ENCODE results near the gene PADI3.

Gene PADI3

DNA sequence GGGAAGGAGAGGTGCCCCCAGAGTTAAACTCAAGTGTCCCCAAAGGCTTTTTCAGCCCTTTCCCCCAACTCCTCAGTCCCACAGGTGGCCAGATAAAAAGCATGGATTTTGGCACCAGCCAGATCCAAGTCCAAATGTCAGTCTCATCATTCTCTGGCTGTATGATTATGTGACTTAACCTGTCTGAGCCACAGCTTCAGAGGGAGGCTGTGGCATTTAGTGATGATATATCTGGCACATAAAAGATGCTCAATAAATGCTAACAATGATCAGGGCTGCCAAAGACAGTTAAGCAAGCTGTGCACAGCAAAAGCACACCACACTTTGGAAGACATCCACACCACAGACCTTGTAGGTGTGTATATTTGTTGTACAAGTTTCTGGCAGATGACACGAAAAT lies 5.6 kb upstream of the PADI3 start:
- no peak for DNase-seq

DNA sequence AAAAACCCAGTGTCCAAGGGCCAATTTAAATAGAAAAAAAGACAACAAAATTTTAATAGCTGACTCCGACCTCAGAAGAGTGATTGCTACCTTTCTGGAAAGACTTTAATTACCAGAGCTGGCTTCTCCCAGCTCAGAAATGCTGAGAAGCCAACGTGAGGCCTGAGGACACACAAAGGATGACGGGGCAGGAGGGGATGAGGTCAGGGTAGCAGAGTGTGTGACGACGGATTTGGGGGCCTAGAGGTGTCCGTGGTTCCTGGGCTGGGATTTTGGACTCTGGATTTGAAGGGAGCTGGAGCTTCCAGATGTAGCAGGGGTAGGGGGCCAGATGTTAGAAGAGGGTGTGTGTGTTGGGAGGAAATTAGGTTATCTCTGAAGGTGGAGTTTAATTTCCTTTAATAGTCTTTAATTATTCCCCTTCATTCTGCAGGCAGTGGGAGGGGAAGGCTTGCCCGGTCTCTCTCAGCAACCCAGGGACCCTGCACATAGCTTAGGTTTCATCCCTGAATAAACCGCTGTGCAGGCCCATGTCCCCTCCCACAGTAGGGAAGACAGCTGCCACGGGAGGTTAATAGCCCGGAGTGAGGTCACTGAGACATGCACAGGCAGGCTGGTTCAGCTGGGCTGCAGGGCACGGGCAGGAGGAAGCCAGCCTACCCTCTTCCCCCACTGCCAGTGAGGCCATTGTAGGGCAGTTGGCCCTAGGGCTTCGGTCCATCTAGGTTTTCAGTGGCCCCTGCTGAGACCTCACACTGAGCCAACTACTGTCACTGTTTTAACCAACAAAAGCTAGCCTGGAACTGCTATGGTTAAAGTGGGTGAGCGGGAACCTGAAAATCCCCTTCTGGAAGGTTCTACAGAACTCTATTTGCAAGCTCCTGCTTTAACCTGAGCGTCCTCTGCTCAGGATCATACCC lies 3.8 kb upstream of the PADI3 start:
- DNase-seq: no peak

DNA sequence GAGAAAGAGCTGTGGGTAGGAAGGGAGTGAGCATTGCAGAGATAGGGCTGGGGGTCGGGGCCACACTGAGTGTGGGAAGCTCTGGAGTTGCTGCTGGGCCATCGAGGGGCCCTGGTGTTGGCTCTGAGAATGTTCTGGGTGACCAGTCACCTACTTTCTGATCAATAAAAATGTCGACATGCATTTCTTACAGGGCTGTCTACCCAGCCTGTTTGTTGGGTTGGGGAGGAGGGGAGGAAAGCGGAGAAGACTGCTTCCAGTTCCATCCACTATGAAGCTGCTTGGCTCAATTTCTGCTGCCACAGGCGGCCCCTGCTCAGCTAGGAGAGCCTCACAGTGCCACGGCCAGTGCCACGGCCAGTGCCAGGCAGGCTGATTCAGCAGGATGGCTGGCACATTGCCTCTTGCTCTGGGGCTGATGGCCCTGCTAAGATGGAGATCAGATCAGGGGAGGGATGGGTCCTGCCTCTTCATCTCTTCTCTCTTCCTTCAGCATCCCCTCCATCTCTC lies 3.0 kb upstream of the PADI3 start:
- no peak for DNase-seq

DNA sequence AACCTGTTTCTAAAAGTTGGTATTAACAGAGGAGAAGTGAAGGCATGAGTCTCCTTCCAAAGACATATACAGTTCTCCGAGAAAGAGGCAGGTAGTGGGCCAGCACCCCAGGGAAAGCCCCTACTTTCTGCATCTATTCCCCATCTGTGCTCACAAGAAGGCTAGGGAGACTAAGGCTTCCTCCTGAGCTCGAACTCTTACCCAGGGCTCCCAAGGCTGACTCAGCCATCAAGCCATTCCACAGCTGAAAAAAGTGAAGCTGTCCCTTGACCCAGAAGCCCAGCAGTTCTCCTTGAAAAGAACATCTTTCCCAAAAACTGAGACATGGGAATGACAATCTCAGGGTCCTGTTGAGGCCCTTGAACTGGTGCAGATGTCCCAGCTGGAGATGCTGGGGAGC lies 1.9 kb upstream of the PADI3 start:
- DNase-seq: no peak

DNA sequence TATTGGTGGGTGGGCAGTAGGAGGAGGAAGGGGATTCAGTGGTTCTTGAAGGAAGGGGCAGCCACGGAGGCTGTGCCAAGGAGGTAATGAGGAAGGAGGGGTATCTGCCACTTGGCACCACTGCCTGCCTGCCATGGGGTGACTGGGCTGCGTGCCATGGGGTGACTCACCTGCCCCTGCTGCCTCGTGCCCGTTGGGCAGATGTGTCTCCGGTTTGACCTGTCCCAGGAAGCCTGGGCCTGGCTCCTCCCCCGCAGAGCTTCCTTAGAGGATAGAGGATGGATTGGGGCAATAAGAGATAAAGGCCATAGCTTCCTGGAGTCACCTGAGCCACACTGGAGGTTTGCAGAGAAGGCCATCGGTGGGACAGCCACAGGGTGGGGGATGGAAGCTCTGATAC lies 1.7 kb downstream of the PADI3 start:
- no peak for DNase-seq

DNA sequence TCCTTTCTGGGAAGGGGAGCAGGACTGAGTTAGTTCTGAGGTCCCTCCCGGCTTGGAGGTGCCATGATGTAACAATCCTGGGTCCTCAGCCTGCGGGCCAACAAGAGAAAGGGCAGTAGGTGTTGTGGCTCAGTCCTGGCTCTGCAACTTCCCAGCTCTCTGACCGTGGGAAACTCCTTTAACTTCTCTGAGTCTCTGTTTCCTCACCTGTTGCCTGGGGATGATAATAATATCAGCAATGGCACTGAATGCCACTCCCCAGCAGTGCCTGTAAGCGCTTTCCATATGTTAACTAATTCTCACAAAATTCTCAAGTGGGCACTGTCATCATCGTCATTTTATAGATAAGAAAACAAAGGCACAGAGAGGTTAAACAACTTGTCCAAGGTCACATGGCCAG lies 2.3 kb downstream of the PADI3 start:
- DNase-seq: no peak

DNA sequence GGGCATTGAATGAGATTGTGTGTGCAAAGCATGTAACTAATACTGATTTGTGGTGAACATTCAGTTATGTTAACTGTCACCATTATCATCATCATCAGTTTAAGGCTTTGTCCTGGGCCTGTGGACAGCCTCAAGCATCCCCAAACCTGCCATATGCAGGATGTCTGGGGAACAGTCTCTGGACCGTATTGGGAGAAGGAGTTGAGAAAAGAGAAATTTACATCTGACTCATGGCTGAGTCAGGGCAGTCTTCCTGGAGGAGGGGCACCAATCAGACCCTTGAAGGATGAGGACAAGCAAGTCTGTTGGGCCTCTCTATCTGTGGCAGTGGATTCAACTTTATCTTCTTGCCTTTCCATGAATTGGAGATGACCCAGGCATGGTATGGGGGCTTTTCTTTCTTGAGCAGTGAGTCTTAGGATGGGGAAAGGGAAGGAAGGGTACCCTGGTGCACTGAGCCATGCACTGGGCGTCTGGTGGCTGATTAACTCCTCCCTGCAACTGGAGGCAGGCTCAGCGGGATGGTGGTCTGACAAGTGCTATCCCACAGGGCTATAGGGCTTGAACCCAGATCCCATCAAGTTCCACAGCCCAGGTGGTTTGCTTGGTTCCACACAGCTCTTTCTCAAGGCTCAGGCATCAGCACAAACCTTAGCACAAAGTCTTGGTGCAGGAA lies 2.9 kb downstream of the PADI3 start:
- DNase-seq: no peak

DNA sequence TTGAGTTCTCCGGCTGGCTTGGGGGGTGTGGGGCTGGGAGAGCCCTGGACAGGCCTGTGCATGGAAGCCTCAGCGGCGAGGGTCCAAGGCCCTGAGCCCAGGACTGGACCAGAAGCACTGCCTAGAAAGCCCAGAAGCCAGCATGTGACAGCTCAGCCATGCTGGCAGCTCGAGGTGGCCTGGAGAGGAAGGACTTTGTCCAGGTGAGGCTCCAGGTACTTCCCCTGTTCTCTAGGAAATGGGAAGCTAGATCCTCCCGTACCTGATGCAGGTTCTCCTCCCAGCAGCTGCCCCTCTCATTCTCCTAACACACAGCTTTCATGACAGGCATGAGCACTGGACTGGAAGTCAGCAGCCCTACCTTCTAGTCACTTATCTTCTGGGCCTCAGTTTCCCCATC lies 6.4 kb downstream of the PADI3 start:
- no peak for DNase-seq

DNA sequence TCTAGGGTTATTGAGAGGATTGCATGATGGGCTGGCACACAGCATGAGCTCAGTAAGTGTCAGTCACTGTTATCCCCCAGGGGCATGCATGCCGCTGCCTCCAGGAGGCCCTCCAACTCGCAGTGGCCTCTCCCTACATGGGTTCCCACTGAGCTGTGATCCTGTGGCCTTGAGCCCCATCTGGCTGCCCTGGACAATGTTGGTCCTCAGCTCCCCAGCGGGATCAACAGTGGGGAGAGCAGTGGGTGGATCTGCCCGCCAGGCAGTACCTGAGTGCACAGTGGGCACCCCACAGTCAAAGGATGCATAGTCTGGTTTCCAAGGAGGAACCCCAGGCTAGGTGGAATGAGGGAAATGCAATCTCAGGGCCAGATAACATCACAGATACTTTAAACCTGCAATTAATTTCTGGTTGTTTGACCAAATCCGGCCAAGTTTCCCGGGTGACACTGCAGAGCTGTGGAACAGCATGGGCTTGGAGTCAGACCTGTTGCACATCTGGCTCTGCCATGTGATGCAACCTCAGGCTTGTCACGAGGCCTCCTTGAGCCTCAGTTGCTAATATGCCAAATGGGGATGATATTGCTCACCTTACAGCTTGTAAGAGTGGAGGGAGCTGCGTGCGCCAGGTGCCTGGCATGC lies 9.3 kb downstream of the PADI3 start:
- no peak for DNase-seq

DNA sequence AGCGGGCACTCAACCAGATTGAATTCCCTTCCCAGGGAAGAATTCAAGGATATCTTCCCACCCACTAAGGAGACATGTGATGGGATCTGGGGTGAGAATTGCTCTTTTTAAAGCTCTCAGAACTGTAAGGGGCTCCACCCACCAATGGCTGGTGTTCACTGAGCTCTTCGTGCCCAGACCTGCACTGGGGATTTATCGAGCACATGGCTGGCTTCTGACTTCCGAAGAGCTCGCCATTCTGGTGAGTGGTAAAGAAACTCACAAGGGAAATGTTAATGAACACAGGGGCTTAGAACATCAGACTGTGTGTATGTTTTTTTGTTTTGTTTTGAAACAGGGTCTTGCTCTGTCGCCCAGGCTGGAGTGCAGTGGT lies 9.8 kb downstream of the PADI3 start:
- no peak for DNase-seq

DNA sequence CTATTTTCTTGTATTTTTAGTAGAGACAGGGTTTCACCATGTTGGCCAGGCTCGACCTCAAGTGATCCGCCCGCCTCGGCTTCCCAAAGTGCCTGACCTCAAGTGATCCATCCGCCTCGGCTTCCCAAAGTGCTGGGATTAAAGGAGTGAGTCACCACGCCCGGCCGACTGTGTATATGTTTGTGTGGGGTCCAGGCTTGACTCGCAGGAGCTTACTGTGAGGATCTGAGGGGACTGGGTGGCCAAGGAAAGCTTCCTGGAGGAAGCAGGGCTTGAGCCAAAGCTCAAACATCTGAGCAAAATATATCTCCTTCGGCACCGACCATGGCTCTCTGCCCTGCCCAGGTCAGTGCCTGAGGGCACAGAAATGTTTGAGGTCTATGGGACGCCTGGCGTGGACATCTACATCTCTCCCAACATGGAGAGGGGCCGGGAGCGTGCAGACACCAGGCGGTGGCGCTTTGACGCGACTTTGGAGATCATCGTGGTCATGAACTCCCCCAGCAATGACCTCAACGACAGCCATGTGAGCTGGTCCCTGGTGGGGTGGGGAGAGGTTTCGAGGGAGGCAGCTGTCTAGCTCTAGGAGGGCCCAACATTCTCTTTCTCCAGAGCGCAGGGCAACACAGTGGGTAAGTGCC lies 10.5 kb downstream of the PADI3 start:
- DNase-seq: no peak

DNA sequence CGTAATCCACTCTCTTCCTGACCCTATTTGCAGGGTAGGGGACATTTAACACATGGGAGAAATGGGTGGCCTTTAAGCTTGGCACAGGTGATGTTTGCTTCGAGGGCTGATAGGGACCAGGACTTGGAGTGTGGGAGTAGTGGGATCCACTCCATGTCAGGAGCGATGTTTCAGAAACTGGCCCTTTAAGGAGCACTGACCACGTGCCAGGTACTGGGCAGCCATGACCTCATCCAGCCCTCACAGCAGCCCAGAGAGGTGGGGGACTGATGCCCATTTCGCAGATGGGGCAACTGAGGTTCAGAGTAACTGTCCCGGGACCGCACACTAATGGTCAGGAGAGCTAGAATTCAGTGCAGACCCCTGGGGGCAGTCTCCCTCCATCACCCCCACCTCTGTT lies 11.4 kb downstream of the PADI3 start:
- DNase-seq: no peak

DNA sequence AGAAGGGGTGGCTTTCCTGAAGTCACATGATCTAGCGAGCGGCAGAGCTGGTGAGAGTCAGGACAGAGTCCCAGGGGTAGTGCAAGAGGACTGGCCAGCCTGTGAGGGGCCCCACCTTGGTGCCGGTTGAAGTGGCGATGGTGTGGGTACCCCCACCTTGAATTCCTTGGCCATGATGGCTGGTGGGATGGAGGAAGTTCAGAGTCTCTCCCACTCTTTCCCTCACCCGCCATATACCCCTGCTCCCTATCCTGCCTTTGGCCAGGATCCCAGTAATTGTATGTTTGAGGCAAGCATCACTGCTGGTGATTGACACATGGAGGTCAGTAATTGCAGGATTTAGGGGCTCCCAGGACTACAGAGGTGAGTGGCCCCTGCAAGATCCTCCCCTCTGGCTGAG lies 11.8 kb downstream of the PADI3 start:
- DNase-seq: no peak

DNA sequence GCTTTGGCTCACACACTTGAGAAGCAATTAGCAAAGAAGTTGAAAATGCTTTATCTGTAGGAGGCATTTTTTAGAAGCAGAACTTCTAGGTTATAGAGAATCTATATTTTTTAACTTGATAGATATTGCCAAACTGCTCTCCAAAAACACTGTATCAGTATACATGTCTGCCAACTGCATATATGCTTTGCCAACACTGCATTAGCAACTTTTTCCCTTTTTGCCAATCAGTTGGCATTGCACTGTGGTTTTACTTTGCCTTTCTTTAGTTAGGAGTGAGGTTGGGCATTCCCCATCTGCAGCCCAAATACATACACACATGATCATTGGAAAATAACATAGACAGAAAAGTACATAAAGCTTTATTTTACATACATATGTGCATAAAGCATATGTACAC lies 15.0 kb downstream of the PADI3 start:
- no peak for DNase-seq

DNA sequence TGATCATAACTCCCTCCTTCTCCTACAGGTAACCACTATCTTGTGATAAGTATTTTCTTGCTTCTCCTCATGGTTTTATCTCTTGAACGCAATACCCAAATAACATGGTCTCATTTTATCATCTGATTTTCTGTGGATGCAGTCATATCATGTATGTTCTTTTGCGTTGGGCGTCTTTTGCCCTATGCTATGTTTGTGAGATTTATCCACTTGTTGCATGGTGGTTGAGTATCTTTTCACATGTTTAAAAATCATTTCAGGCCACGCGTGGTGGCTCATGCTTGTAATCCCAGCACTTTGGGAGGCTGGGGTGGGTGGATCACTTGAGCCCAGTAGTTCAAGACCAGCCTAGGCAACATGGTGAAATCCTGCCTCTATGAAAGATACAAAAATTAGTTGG lies 15.6 kb downstream of the PADI3 start:
- no peak for DNase-seq

DNA sequence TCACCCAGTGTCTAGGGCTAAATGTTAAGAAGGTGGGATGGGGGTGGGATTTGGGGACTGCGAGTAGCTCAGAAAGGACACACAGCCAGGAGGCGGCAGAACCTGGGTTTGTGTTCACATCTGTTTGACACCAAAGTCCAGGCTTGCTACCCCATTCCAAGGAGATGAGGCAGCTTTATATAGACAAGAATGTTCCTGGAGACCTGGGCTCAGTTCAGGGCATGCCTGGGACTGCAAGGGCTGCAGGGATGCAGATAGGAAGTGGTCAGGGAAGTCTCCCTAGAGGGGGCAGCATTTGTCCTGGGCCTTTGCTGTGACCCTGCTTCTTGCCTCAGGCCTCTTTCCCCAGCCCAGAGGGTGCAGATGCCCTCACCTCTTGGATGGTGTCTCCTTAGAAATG lies 16.3 kb downstream of the PADI3 start:
- no peak for DNase-seq

DNA sequence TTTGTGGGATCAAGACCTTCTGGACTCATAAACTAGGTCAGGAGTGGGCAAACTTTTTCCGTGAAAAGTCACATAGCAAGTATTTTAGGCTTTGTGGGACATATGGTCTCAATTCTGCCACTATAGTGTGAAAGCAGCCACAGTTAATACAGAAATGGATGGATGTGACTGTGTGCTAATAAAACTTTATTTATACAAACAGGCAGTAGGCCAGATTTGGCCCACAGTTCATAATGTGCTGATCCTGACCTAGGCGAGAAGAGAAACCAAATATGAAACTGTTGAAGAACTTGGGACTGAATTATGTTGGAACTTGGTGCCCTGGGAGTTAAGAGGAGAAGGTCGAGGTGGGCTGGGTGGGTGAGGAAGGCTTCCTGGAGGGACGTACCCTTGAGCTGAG lies 17.1 kb downstream of the PADI3 start:
- no peak for DNase-seq

DNA sequence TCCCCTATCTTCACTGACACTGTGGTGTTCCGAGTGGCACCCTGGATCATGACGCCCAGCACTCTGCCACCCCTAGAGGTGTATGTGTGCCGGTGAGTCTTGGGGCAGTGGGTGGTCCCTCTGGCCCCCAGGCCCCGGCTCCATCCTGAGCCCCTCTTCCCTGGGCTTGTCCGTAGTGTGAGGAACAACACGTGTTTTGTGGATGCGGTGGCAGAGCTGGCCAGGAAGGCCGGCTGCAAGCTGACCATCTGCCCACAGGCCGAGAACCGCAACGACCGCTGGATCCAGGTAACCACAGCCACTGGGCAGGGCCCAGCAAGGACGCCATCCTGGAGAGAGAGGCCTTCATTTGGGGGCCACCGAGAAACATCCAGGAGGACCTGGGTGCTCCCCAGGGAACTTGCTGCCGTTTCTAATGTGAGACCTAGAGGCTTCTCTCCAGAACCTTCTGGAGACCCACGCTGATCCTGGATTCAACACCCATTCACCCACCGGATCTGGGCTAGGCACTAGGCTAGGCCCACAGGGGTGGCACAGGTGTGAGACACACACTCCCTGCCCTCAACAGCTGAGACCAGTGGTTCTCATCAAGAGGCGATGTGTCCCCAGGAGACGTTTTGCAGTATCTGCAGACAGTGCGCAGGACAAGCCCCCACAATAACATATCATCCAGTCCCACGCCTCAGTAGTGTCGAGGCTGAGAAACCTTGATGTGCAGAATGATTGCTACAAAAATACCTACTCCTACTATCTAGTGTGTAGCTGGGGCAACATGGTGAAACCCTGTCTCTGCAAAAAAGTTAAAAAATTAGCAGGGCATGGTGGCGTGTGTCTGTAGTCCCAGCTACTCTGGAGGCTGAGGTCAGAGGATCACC lies 22.2 kb downstream of the PADI3 start:
- no peak for DNase-seq

DNA sequence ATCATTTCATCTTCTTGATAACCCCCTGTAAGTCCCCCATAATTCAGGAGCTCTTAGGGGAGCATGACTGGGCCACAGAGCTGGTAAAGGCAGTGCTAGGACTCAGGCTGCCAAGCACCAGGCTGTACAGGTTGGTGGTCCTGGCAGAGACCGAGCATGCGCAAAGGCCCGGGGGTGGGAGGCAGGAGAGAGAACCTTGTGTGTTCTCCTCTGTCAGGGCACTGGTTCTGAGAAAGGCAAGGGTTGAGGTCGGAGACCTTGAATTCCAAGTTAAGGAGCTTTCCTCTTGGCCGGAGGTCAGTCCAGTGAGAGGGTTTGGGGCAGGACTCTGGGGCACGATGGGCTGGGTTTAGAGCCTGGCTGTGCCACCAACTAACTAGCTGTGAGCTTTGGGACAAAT lies 23.2 kb downstream of the PADI3 start:
- no peak for DNase-seq

DNA sequence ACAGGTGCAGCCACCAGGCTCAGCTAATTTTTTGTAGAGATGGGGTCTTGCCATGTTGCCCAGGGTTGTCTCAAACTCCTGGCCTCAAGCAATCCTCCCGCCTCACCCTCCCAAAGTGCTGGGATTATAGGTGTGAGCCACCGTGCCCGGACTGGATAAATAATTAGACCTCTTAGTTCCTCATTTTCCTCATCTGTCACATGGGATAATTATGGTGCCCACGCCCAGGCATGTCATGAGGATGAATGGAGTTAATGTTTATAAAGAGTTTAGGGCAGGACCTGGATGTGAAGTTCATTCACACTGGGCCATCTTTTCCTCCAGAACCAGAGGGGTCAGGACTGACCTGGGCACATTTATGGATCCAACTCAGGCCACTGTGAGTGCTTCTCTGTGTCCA lies 23.7 kb downstream of the PADI3 start:
- no peak for DNase-seq

DNA sequence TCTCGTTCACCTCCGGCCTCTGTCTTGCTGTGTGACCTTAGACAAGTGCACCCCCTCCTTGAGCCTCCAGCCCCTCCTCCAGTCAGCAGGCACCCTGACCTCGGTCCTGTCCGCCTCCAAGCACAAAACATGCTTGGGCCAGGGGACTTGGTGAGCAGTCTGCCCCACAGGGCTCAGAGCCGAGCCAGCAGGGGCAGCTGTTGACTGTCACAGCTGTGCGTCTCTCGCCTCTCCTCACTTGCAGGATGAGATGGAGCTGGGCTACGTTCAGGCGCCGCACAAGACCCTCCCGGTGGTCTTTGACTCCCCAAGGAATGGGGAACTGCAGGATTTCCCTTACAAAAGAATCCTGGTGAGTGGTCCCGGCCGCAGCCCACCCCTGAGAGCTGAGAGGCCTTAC lies 24.2 kb downstream of the PADI3 start:
- no peak for DNase-seq

All from NCI-H1930 (cell line).